Activated T-helper 1 cell treated with anti-CD3 and anti-CD28 coated beads, Interleukin-2, amount 50 U/mL, for 16 hours (primary cell): Measurements from ENCODE around the gene TMEM117.
"Not testable (repeated sequence)": the region's sequence is repeated elsewhere in the genome, so short reads cannot be mapped to it uniquely, and the experiment has no call there.

Source experiments
- DNase-seq, 2 donors: peaks; one replicate each; pipeline ENCODE4 v3.0.0-alpha.2; 2020; ENCODE audit warnings: low read depth in 1 of 2, low spot score in 1 of 2

Gene TMEM117

DNA sequence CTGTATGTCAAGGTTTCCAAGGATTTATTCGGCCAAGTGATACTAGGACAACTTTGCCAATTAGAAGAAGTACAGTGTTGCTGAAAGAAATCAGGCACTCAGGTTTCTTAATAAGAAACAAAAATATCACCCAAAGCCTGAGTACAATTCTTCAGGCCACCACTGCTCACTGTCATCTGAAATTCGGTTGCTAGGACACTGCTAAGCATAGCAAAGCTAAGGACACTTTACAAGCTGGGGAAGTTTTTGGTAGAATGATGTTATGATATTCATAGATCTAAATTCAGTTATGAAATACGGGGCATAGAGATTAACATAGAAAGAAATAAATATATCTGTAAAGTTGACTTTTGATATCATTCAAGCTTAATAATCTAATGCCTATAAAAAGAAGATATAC lies 535.1 kb downstream of the TMEM117 start:
- no peak for DNase-seq

DNA sequence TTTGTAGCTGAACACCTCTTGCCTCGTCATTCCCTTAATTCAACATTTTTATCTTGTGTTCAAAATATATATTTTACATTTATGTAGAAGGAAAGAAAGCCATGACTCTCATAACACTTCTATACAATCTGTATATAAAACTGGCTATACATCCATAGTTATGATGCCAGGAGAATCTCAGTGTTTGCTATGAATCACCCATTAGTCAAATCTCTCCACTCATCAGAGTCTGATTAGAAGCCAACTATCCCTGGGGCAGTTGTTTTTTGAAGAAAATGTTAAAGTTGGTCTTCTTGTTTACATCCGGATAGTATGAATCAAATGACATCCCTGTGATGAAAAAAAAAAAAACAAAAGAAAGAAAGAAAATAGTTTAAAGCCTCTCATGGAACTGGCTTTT lies 536.4 kb downstream of the TMEM117 start:
- no peak for DNase-seq

DNA sequence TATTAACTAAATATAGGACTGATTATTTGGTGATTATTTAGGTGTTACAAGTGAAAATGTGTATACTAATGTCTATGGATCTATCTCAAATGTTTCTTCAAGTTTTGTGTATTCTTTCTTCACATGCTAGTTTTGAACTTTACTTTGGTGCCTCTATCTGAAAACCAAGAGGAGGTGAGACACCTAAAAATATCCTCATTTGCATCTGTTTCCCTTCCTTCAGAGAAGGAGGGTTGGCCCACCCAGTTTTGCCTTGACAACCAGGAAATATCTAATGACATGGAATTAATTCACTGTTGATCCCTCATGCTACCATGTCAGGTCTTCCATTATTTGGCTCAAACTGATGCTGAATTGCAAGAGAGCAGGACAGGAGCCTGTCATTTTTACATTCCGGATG lies 539.8 kb downstream of the TMEM117 start:
- DNase-seq, result no peak

DNA sequence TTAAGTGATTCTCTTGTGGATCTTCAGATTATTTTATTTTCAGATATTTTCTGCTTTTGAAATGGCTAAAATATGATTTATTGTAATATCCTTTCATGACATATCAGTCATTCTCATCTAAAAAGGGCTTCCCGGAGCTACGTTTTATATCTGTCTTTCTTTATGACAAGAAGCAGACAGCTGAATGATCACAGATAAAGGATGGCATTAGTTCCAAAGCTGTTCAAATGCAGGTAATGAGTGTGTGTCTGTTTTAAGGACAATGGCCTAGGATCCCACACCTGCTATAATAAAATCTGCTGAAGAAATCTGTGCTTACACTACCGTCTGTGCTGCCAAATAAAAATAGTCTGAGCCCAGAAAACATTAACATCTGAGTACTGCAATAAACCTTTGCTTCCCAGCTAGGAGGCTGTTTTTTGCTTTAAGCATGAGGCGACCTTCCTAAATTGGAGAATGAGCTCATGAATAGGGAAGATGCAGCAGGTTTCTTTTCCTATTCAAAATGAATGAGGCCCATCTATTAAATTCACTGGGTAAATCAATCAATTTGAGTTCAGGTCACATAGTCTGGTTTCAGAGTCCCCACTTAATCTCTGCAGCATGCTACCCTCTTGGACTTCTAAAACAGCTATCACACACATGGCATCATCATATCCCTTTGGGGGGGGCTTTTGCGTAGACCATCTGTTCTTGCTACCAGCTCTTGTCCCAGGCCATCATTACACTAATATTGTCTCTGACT lies 541.7 kb downstream of the TMEM117 start:
- no peak for DNase-seq

GRCh38 chr12:44379113-44379512 lies 543.2 kb downstream of the TMEM117 start:
- not testable (repeated sequence) for DNase-seq

GRCh38 chr12:44379831-44380230 lies 544.0 kb downstream of the TMEM117 start:
- no peak for DNase-seq

- DNase-seq, result no peak
Measured at GRCh38 chr12:44380861-44381260, 545.0 kb downstream of the TMEM117 start.

GRCh38 chr12:44381341-44381740 lies 545.5 kb downstream of the TMEM117 start:
- no peak for DNase-seq

- DNase-seq, result no peak
Measured at GRCh38 chr12:44384136-44384535, 548.3 kb downstream of the TMEM117 start.

GRCh38 chr12:44385964-44386363 lies 550.1 kb downstream of the TMEM117 start:
- no peak for DNase-seq

- DNase-seq, result no peak
Measured at GRCh38 chr12:44387581-44387980, 551.7 kb downstream of the TMEM117 start.

- DNase-seq, result no peak
Measured at GRCh38 chr12:44389038-44389437, 553.2 kb downstream of the TMEM117 start.

- DNase-seq, result no peak
Measured at GRCh38 chr12:44389896-44390295, 554.0 kb downstream of the TMEM117 start.

DNA sequence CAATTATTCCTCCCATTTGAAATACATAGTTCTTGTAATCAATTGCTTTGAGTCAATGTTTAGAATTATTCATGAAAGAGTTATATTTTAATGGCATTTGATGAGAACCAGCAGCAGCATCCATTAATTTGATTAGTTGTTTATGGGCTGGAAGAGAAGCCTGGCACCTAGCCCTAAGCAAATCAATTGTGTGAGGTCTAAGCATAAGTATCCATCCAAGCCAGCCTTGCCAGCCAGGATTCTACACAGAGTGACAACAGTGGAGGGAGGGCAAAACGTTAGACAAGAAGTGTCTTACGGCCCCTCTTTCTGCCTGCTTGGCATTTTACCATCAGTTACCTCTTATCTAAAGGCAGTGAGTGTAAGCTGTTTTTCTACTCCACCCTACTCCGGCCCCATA lies 561.8 kb downstream of the TMEM117 start:
- DNase-seq, result no peak

DNA sequence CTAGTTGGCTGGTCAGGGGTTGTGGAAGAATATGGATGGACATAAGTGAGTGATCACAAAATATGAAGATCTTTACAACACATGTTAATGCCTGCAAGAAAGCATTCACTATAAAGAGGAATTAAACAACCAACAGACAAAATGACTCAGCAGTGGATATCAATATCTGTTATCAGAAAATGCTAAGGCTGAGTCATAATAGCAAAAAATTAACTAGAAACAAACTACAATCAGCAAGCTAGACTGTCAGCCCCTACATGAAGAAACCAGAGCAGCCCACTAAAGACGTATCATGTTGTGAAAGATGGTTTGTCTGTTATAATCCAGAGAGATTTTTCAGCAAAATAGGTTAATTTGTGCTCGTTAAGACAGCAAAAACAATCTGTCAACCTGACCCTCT lies 567.3 kb downstream of the TMEM117 start:
- no peak for DNase-seq

DNA sequence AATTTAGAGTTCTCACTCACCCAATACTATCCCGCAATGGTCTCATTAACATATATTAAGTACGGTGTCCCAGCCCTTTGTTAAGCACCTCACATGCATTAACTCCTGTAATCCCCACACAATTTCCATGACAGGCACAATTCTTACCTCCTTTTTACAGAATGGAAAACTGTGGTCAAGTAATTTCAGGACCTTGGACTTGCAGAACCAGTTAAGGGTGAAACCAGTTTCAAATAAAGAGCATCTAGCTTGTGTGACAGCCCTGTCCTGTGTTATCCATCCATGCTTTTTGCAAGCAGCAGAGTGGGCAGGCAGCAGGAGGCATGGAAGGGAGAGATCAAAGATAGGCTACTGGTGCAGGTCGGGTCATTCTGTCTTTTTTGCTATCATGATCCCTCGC lies 569.4 kb downstream of the TMEM117 start:
- DNase-seq, result no peak

DNA sequence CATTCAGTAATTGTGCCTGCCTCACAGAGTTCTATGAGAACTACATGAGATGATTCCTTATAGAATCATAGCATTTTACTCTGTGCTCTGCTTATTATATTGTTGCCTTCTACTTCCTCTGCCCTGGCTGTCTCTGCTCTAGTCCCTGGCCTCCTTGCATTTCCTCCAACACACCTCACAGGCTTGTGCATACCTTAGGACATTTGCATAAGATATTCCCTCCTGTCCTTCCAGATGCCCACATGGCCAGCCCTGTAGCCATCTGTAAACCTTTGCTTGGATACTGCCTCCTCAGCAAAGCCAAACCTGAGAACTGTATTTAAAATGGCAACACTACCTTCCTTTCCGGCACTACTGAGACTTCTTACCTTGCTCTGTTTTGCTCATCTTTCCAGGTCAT lies 586.7 kb downstream of the TMEM117 start:
- DNase-seq, result no peak

DNA sequence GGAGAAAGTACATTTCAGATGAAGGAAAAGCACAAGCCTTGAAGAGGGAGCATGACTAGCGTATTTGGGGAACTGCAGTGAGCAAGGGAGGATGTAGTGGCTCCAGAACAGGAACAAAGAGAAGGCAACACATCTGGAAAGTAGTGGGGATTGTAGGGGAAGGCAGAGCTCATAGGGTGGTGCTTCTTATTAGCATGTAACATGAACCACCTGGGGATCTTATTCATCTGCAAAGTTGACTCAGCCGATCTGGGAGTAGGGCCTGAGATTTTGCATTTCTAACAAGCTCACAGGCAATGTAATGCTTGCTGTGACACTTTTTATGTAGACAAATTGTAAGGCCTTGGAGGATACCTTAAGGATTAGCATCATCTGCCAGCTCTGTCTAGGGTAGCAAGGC lies 592.9 kb downstream of the TMEM117 start:
- no peak for DNase-seq

- no peak for DNase-seq
Measured at GRCh38 chr12:44431647-44432343, 595.9 kb downstream of the TMEM117 start.

DNA sequence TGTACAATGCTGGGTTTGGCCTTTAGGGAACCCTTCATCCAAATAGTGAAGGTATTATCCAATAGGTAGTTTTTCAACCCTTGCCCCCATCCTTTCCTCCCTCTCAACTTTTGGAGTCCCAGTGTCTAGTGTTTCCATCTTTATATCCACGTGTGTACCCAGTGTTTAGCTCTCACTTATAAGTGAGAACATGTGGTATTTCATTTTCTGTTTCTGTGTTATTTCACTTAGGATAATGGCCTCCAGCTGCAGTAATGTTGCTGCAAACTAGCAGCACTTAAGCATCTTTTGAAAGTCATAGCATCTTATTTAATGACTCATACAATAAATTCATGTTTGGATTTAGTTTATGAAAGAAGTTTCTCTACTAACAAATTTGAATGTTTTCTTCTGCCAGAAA lies 597.8 kb downstream of the TMEM117 start:
- DNase-seq, result no peak

- no peak for DNase-seq
Measured at GRCh38 chr12:44436756-44437155, 600.9 kb downstream of the TMEM117 start.
